GM11168 (cell line): Measurements from ENCODE around the gene LST1.

Experiments
- in situ Hi-C: fragments of 300-500 bp; cut with MboI; formaldehyde crosslinking; loops from one replicate; pipeline ENCODE4 v1.12.0; 2022; ENCODE audit warnings: low sequenced_read_pairs; ENCODE audit not compliant: unreplicated experiment

Gene LST1

DNA sequence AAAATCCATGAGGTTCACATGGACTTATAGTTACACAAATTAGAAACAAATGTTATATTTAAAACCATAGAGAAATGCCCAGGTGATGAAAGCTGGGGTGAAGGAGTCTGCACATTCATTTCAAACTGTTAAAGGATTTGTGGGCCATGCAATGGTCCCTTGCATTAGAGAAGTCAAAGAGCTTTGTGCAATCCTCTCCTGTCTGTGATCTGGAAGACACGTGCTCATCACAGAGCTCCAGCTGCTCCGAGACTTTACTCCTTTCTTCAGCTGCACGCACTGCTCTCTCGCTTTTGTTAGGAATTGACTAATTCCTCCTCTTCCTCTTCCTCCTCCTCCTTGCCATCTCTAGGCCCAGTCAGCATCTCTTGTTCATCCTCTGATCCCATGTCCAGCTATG is 24.9 kb downstream of the LST1 start:
- in situ Hi-C loops = no loop called here

DNA sequence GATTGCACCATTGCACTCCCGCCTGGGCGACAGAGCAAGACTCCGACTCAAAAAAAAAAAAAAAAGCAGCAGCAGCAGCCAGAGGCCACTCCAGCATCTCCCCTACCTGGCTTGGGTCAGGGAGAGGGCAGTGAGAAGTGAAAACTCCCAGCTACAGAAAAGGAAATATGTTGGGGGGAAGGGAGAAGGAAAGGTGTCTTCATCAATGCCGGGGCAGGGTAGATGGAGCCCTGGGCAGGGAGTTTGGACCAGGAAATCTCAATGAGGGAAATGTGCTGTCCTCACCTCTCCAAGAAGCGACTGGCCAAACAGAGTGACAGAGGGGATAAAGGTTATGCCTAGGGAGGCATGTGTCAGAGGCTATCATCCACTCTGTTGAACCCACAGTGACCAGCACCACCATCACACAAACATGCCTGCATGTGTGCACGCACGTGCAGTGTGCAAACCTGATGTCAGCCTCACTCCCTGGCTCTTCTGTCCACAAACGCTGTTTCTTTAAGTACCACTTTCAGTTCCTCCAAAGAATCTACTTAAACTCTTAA is 28.1 kb downstream of the LST1 start:
- in situ Hi-C loops = no loop called here

DNA sequence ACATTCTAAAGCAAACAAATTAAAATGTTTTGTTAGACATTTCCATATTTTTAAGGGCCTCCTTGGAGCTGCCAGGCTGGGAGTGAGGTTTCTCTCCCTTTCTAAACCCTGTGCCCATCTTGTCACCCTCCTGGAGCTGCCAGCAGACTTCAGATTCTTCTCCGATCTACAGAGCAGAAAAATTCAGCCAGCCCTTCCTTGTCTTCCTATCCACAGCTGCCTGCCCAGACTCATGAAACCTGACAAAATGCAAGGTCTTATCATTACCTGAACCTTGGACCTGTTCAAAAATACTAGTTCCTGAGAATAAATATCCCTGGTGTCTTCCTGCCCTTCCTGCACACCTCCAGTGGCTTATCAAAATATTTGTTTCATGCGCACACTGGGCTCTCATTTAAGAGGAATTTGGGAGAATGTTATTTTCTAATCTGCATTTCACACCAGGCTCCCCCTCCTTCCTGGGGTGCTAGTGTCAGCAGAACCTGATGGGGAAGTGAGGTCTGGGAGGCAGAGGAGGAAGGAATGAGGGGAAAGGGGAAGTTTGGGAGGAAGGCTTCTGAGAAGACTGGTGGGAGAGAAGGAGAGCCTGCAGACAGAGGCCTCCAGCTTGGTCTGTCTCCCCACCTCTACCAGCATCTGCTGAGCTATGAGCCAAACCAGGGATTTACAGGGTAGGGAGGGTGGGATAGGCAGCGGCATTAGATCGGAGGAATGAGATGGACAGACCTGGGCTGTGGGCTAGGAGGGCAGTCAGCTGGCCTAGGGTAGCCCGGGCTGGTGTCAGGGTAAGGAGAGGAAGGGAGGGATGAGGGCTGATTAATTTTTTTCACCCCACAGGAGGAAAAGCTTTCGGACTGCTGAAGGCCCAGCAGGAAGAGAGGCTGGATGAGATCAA is 28.9 kb downstream of the LST1 start, which contains the start of gene AIF1:
Gene AIF1 (plus strand): TSS at position 551 of the 895 bp plus-strand sequence. CDS start 96 bp downstream, at position 647.
- in situ Hi-C loops = no loop called here

DNA sequence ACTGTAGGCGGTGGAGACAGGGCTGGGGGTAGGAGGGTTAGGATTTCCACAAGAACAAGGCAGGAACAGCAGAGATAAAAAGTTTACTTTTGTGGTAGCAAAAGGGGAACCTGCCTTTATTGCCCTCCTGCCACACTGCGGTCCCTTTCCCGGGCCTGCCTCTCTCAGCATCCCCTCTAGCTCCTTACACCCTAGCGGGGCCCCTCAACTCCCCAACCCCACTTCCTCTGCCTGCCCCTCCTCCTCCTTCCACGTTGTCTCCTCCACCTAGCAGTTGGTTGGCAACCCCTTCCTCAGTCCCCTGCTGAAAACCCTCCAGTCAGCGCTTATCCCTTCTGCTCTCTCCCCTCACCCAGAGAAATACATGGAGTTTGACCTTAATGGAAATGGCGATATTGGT is 29.7 kb downstream of the LST1 start:
- in situ Hi-C loops = no loop called here

DNA sequence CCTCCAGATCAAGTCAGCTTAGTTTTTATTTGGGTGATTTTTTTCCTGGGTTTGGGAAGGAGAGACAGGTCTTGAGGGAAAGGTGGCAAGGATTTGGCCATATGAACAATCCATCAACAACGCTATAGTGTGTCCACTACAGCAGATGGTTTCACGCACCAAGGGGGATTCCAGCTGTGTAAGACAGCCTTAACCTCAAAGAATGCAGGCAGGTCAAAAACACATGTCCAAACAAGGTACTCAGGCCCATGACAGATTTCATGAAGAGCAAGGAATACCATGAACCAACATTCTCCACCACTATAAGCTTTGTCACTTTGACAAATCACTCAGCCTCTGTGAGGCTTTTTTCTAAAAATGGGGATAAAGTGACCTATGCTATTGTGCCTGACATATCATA is 30.9 kb downstream of the LST1 start:
- in situ Hi-C loops = no loop called here

DNA sequence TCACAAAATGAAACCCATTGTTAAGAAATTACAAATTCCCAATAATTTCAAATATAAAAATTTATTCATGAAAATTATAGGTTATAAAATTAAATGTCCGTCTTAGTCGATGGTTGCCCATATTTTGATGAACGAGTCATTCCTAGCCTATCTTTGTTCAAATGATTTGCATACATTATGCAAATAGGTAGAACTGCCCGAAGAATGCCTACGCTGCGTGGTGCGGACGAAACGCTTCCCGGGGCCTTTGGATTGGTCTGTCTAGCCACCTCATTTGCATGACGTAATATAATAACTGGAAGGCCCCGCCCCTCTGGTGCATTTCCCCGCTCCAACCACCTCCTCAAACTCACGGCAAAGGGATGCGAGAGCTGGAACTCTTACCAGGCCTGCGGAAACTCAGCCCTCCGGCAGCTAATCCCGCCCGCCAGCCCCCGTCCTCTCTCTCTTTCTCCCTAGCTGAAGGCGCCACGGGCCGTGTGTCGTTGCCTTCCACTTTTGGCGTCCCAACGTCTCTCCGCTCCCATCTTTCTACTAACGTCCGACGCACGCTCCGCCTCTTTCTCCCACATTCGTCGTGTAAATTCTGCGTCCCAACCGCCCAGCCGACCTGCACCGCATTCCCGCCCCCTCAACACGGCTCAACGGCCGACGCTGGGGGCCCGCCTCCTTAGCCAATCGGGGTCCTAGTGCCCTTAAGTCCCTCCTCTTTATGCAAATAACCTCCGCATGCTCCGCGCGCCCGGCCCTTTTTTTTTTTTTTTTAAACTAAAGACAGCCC is 33.9 kb downstream of the LST1 start:
- in situ Hi-C loops = no loop called here

DNA sequence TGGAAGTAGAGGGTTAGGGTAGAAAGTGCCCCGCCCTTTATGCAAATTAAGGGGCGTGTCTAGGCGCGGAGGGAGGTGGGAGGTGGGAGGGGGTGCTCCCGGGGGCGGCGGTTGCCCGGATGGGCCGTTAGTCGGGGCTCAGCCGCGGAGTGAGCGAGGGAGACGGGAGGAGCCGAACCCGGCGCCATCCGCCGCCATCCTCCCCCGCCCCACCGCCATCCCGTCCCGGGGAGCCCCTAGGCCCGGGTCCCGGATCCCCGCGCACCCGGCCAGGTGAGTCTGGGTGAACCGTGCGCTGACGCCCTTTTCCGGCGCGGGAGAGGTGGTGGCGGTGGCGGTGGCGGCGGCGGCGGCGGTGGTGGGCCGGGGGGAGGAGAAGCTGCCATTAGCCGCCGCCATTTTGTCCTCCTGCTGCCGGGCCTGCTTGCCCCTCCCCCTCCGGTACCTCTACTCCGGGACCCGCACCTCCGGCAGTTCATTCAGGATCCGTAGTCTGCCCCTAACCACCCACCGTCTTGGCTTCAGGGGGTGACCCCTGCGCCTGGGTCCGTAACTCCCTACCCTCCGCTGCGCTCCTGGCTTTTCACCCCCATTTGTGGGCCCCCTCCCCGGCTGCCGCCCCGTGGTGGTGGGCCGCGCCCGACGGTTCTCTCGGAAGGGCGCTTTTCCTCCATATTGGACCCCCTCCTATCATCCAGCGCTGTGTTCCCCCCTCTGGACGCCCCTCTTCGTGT is 34.7 kb downstream of the LST1 start, which contains the start of gene PRRC2A:
Gene PRRC2A (plus strand): TSS at position 130 of the 734 bp plus-strand sequence. CDS start 2,075 bp downstream, outside the sequence.
- in situ Hi-C loops = no loop called here

DNA sequence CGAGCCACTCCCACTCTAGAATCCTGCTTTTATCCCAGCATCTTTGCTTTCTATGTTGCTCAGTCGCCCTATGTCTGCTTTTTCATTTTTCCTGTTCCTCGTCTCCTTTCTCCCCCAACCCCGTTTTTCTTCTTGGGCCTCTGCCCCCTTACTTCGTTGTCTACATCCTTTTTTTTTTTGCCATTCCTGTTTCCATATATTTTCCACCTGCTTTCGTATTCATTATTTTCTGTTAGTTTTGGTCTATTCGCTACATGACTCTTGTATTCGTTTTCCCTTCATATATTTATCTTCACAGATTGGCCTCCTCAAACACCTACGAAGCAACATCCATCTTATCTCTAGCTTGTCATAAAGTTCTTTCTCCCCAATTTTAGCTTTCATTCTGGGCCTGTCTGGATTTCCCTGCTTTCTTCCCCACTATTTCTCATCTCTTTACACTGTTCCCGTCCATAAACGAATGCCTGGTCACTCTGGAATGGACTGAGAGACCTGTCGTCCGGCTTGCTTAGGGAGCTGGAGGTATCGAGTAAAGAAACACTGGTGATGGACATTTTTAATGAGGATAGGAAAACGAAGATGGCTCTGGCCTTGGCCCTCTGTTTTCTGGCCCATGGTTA is 35.4 kb downstream of the LST1 start:
- in situ Hi-C loops = no loop called here

DNA sequence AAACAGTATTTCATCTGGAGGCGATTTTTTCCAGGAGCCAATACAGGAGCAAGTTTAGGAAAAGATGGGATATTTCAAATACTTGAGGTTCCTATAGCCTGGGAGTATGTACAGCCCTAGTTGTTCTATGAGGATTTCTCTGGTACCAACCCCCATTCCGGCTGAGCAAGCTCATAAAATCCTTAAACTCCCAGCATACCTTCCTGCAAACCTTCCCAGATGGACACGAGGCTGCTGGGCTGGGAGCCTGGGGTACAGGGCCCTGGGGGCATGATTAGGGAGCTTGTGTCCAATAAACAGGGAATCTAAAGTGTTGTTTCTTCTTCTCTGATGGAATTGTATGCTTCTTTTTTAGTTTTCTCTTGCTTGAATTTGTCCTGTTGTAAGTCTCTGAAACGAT is 35.9 kb downstream of the LST1 start:
- in situ Hi-C loops = no loop called here

DNA sequence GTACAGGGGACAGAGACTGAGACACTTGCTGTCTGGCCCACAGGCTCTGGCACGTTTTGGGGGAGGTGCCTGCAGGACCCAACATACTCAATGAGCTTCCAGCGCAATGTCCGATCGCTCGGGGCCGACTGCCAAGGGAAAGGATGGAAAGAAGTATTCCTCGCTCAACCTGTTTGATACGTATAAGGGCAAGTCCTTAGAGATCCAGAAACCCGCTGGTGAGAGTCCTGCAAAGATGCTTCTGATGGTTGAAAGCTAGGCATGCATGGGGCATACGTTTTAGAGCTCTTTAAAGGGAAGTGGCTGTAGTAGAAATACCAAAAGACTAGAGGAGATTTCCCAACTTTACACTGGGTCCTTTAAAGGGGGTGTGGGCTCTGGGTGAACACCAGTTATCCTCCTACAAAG is 36.6 kb downstream of the LST1 start:
- in situ Hi-C loops = no loop called here

DNA sequence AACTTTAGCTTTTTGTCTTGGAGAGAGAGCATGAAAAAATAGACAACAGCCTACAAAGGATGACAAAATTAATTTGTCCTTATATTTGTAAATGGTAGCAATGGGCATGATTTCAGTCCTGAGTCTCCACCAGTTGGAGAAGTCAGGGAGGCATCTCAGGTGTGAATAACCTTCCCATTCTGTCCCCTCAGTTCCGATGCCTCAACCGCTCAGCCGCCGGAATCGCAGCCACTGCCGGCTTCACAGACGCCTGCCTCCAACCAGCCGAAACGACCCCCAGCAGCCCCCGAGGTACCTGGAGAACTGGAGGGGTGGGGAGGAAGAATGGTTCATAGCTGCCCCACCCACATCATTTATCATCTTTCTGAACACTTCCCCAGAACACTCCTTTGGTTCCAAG is 38.0 kb downstream of the LST1 start:
- in situ Hi-C loops = no loop called here

DNA sequence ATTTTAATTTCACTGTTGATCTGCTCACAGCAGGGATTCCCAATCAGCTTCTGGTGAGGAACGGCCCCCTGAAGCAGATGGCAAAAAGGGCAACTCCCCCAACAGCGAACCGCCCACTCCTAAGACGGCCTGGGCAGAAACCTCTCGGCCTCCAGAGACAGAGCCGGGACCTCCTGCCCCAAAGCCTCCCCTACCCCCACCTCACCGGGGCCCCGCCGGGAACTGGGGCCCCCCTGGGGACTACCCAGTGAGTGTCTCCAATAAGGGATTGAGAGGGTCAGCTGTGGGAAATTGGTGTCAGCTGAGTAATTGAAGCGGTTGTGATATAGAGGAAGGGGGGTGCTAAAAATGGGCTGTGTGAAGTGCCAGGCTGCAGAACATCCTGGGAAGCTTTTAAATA is 40.9 kb downstream of the LST1 start:
- in situ Hi-C loops = no loop called here

DNA sequence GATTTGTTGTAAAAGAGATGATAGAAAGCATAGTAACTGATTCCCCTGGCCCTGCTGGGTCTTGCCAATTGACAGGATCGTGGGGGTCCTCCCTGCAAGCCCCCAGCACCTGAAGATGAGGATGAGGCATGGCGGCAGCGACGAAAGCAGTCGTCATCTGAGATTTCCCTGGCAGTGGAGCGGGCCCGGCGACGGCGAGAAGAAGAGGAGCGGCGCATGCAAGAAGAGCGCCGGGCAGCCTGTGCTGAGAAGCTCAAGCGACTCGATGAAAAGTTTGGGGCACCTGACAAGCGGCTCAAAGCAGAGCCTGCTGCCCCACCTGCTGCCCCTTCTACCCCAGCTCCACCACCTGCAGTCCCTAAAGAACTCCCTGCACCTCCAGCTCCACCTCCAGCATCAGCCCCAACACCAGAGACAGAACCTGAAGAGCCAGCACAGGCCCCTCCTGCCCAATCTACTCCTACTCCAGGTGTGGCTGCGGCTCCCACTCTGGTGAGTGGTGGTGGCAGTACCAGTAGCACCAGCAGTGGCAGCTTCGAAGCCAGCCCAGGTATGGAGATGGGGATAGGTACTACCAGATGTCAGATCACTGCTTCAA is 41.7 kb downstream of the LST1 start:
- in situ Hi-C loops = no loop called here

DNA sequence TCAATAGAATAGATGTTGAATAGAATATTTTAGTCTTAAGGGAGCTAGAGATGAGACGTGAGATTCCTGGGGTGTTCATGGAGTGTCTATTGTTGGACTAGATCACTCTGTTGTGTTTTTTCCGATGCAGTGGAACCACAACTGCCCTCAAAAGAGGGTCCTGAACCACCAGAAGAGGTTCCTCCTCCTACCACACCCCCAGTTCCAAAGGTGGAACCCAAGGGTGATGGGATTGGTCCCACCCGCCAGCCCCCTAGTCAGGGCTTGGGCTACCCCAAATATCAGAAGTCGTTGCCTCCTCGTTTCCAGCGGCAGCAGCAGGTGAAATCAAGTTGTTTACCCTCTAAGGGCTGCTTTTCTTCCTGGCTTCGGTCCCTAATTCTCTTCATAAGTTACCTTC is 42.9 kb downstream of the LST1 start:
- in situ Hi-C loops = no loop called here

DNA sequence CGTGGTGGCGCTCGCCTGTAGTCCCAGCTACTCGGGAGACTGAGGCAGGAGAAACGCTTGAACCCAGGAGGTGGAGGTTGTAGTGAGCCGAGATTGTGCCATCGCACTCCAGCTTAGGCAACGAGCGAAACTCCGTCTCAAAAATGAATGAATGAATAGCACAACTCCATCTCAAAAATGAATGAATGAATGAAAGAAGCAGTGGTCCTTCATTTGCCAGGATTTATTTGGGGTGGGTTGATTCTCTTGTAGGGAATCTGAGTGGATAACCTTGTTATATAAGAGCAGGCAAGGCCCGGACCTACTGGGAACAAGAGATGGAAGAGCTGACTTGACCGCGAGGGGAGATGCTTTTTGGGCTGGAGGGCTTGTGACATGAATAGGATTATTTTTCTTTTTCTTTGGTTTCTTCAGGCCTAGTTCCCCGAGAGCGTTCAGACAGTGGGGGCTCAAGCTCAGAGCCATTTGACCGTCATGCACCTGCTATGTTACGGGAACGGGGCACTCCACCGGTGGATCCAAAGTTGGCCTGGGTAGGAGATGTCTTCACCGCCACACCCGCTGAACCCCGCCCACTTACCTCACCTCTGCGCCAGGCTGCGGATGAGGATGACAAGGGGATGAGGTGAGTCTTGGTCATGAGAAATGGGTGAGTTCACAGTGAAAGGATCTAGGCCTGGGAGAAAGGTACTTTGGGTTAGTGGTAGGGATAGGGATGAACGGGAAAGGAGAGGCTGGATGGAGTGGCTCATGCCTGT is 44.3 kb downstream of the LST1 start:
- in situ Hi-C loops = no loop called here

DNA sequence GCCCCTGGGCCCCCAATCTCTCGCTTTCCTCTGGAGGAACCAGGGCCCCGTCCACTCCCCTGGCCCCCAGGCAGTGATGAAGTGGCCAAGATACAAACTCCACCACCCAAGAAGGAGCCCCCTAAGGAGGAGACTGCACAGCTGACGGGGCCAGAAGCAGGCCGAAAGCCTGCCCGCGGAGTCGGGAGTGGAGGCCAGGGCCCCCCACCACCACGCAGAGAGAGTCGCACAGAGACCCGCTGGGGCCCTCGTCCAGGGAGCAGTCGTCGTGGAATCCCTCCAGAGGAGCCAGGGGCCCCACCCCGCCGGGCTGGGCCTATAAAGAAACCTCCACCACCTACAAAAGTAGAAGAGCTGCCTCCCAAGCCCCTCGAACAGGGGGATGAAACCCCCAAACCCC is 45.1 kb downstream of the LST1 start:
- in situ Hi-C loops = no loop called here

DNA sequence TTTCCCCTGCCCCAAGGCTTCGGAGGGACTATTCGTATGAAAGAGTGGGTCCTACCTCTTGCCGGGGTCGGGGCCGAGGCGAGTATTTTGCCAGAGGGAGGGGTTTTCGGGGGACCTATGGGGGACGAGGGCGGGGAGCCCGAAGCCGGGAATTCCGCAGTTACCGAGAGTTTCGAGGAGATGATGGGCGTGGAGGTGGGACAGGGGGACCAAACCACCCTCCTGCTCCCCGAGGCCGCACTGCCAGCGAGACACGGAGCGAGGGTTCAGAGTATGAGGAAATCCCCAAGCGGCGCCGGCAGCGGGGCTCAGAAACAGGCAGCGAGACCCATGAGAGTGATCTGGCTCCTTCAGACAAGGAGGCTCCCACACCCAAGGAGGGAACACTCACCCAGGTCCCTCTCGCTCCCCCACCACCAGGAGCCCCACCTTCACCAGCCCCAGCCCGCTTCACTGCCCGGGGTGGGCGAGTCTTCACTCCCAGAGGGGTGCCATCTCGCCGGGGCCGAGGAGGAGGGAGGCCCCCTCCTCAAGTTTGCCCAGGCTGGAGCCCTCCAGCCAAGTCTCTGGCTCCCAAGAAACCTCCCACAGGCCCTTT is 45.7 kb downstream of the LST1 start:
- in situ Hi-C loops = no loop called here

DNA sequence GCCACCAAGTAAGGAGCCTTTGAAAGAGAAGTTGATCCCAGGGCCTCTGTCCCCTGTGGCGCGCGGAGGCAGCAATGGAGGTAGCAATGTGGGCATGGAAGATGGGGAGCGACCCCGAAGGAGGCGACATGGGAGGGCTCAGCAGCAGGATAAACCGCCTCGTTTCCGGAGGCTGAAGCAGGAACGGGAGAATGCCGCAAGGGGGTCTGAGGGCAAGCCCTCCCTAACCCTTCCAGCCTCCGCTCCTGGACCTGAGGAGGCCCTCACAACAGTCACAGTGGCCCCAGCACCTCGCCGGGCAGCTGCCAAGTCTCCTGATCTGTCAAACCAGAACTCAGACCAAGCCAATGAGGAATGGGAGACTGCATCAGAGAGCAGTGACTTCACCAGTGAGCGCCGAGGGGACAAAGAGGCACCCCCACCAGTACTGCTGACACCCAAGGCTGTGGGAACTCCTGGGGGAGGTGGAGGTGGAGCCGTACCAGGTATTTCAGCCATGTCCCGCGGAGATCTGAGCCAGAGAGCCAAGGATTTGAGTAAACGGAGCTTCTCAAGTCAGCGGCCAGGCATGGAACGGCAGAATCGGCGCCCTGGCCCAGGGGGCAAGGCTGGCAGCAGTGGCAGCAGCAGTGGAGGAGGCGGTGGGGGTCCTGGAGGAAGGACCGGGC is 46.3 kb downstream of the LST1 start:
- in situ Hi-C loops = no loop called here
